WTC11 (cell line): ENCODE measurements around the gene EMX1. TPM values are rescaled to one million over a fixed set of nuclear protein-coding genes. Genes with fewer than 3 reads are reported as not detected.

Source experiments
- ATAC-seq: fragments of 200-7000 bp; cut with Tn5 transposase; 2 replicates; pipeline ENCODE4 v1.10.0; 2021; ENCODE audit warnings: mild to moderate bottlenecking, moderate library complexity
- CTCF ChIA-PET: fragments of 300-600 bp; sonication (Branson Sonifier 250); formaldehyde crosslinking; loops from one replicate; lab custom pipeline; 2021; ENCODE audit warnings: antibody characterized with exemption; lab: Charles Lee
- POLR2A ChIA-PET: fragments of 350-600 bp; sonication (Branson Sonifier 250); formaldehyde crosslinking; loops from one replicate; lab custom pipeline; 2021; ENCODE audit warnings: antibody characterized with exemption; lab: Charles Lee
- DNase-seq: peaks from one replicate; pipeline ENCODE4 v3.0.0; 2021; ENCODE audit warnings: low spot score
- H3K27ac Mint-ChIP-seq: 2 replicates; pipeline ENCODE4 v1.8.0; 2021; ENCODE audit warnings: mixed read lengths
- H3K27me3 Mint-ChIP-seq: 2 replicates; pipeline ENCODE4 v1.8.0; 2021; ENCODE audit warnings: low read depth, mild to moderate bottlenecking, moderate library complexity, mixed read lengths
- H3K36me3 Mint-ChIP-seq: 2 replicates; pipeline ENCODE4 v1.8.0; 2021; ENCODE audit warnings: mixed read lengths
- H3K4me1 Mint-ChIP-seq: 2 replicates; pipeline ENCODE4 v1.8.0; 2022; ENCODE audit warnings: mixed read lengths
- H3K4me3 Mint-ChIP-seq: 2 replicates; pipeline ENCODE4 v1.8.0; 2021; ENCODE audit warnings: mild to moderate bottlenecking, moderate library complexity, mixed read lengths
- H3K9me3 Mint-ChIP-seq: 2 replicates; pipeline ENCODE4 v1.8.0; 2021; ENCODE audit warnings: mixed read lengths
- ESRRA ChIP-seq: sonication (generic); formaldehyde crosslinking; IDR thresholded peaks from 2 replicates; pipeline ENCODE4 v1.8.1; 2022; ENCODE audit warnings: mild to moderate bottlenecking, missing genetic modification reagents, borderline replicate concordance
- GABPB1 ChIP-seq: sonication (generic); formaldehyde crosslinking; IDR thresholded peaks from 2 replicates; pipeline ENCODE4 v1.8.1; 2023; ENCODE audit warnings: mild to moderate bottlenecking, missing genetic modification reagents
- GRHL2 ChIP-seq: fragments of 250-450 bp; sonication (Bioruptor Pico); IDR thresholded peaks from 2 replicates; pipeline ENCODE4 v1.8.0; 2022; ENCODE audit warnings: mild to moderate bottlenecking, moderate library complexity; ENCODE audit not compliant: insufficient replicate concordance, severe bottlenecking
- MXD4 ChIP-seq: fragments of 250-450 bp; sonication (Bioruptor Pico); IDR thresholded peaks from 2 replicates; pipeline ENCODE4 v1.8.0; 2021; ENCODE audit warnings: mild to moderate bottlenecking, moderate library complexity, borderline replicate concordance
- NFE2L1 ChIP-seq: sonication (generic); formaldehyde crosslinking; IDR thresholded peaks from 2 replicates; pipeline ENCODE4 v1.8.1; 2023; ENCODE audit warnings: missing genetic modification reagents
- NFYB ChIP-seq: sonication (generic); formaldehyde crosslinking; conservative IDR thresholded peaks from 2 replicates; pipeline ENCODE4 v1.8.0; 2022; ENCODE audit warnings: low read depth, missing genetic modification reagents
- OVOL2 ChIP-seq: fragments of 250-450 bp; sonication (Bioruptor Pico); IDR thresholded peaks from 2 replicates; pipeline ENCODE4 v1.9.0; 2021; ENCODE audit warnings: mild to moderate bottlenecking, borderline replicate concordance
- SMAD3 ChIP-seq: sonication (generic); formaldehyde crosslinking; IDR thresholded peaks from 2 replicates; pipeline ENCODE4 v1.8.0; 2022; ENCODE audit warnings: missing genetic modification reagents, mild to moderate bottlenecking, borderline replicate concordance
- total RNA-seq: library from RNA; stranded (reverse); gene quantifications from 3 replicates; pipeline ENCODE4 v1.2.3, GENCODE V29; 2021
- TF ChIP-seq, protein P1 (sequence below): sonication (generic); formaldehyde crosslinking; IDR thresholded peaks from 2 replicates; pipeline ENCODE4 v1.8.1; 2023; ENCODE audit warnings: mild to moderate bottlenecking, moderate library complexity, missing genetic modification reagents
- TF ChIP-seq, protein P2 (sequence below): sonication (generic); formaldehyde crosslinking; IDR thresholded peaks from 2 replicates; pipeline ENCODE4 v1.8.1; 2023; ENCODE audit warnings: mild to moderate bottlenecking, missing genetic modification reagents

Gene EMX1
- total RNA-seq, 1 experiment from 2014 or later, result 3.8 TPM

DNA sequence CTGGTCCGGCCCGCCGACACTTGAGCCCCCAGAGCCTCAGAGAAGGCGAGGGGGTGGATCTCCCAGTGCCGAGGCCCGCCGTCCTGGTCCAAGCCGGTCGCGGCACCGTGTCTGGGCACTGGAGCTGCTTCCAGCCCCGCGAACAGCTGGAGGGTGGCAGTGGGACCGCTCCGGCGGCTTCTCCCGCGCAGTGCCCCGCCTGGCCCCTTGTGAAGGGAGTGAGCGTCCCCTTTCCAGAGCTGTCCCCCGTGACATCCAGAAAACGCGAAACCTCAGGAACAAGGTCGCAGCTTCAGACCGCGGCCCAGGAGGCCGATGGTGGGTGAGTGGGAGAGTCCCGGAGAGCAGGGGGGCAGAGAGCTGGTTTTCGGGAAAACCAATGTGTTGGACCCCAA is 579 bp upstream of the EMX1 start:
- H3K27ac Mint-ChIP-seq, result no peak overlapping the region
- ChIA-PET POLR2A (interaction anchor here (0.8 to 3.0 kb wide), 6 partner anchors 10 to 260 kb away, joined by 3 to 30 read pairs (median 4); no protein-coding TSS in a partner anchor), CTCF (interaction anchor here (1.0 to 7.4 kb wide), 12 partner anchors 9 to 260 kb away, joined by 3 to 165 read pairs (median 16); partner anchors contain the start of gene SPR)
- DNase-seq (peak; percentile 49), ATAC-seq (peak; percentile 0; the same call in 1 of the 2 replicates)
- no peaks in the 10 kb centered on the region for H3K9me3 Mint-ChIP-seq
- peak overlapping the region; percentile 84 for H3K4me3 Mint-ChIP-seq
- H3K4me1 Mint-ChIP-seq, result peaks cover 45% of the 10 kb centered on the region
- peaks cover 55% of the 10 kb centered on the region for H3K27me3 Mint-ChIP-seq
- H3K36me3 Mint-ChIP-seq, result no peaks in the 10 kb centered on the region
- TF ChIP-seq NFE2L1 (no peak), ESRRA (no peak), OVOL2 (CRISPR knock-in tag) (no peak), NFYB (CRISPR knock-in tag) (no peak), SMAD3 (no peak), MXD4 (CRISPR knock-in tag) (no peak)
- TF ChIP-seq, protein P1, sequence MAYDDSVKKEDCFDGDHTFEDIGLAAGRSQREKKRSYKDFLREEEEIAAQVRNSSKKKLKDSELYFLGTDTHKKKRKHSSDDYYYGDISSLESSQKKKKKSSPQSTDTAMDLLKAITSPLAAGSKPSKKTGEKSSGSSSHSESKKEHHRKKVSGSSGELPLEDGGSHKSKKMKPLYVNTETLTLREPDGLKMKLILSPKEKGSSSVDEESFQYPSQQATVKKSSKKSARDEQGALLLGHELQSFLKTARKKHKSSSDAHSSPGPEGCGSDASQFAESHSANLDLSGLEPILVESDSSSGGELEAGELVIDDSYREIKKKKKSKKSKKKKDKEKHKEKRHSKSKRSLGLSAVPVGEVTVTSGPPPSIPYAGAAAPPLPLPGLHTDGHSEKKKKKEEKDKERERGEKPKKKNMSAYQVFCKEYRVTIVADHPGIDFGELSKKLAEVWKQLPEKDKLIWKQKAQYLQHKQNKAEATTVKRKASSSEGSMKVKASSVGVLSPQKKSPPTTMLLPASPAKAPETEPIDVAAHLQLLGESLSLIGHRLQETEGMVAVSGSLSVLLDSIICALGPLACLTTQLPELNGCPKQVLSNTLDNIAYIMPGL (CRISPR knock-in tag), result 0 out of 2 replicates have a peak, but pooled peaks have one; percentile 20
- TF ChIP-seq, protein P2, sequence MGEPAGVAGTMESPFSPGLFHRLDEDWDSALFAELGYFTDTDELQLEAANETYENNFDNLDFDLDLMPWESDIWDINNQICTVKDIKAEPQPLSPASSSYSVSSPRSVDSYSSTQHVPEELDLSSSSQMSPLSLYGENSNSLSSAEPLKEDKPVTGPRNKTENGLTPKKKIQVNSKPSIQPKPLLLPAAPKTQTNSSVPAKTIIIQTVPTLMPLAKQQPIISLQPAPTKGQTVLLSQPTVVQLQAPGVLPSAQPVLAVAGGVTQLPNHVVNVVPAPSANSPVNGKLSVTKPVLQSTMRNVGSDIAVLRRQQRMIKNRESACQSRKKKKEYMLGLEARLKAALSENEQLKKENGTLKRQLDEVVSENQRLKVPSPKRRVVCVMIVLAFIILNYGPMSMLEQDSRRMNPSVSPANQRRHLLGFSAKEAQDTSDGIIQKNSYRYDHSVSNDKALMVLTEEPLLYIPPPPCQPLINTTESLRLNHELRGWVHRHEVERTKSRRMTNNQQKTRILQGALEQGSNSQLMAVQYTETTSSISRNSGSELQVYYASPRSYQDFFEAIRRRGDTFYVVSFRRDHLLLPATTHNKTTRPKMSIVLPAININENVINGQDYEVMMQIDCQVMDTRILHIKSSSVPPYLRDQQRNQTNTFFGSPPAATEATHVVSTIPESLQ (CRISPR knock-in tag), result no peak

DNA sequence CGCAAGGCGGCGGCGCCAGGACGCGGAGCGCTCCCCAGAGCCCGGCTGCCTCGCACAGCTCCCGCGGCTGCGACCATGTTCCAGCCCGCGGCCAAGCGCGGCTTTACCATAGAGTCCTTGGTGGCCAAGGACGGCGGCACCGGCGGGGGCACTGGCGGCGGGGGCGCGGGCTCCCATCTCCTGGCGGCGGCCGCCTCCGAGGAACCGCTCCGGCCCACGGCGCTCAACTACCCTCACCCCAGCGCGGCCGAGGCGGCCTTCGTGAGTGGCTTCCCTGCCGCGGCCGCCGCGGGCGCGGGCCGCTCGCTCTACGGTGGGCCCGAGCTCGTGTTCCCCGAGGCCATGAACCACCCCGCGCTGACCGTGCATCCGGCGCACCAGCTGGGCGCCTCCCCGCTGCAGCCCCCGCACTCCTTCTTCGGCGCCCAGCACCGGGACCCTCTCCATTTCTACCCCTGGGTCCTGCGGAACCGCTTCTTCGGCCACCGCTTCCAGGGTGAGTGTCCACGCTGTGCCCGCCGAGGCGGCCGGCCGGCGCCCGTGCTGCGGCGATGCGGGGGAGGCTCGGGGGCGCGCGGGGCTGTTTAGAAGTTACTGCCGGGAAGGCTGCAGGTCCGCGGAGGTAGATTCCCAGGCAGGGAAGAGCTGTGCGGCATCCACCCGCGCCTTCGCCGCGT is 696 bp downstream of the EMX1 start:
- Mint-ChIP-seq H3K27me3 (peaks cover 42% of the 10 kb centered on the region), H3K4me3 (peak overlapping the region; percentile 78)
- POLR2A ChIA-PET, result interaction anchor here (1.2 to 3.0 kb wide), 6 partner anchors 9 to 259 kb away, joined by 3 to 30 read pairs (median 4); no protein-coding TSS in a partner anchor

DNA sequence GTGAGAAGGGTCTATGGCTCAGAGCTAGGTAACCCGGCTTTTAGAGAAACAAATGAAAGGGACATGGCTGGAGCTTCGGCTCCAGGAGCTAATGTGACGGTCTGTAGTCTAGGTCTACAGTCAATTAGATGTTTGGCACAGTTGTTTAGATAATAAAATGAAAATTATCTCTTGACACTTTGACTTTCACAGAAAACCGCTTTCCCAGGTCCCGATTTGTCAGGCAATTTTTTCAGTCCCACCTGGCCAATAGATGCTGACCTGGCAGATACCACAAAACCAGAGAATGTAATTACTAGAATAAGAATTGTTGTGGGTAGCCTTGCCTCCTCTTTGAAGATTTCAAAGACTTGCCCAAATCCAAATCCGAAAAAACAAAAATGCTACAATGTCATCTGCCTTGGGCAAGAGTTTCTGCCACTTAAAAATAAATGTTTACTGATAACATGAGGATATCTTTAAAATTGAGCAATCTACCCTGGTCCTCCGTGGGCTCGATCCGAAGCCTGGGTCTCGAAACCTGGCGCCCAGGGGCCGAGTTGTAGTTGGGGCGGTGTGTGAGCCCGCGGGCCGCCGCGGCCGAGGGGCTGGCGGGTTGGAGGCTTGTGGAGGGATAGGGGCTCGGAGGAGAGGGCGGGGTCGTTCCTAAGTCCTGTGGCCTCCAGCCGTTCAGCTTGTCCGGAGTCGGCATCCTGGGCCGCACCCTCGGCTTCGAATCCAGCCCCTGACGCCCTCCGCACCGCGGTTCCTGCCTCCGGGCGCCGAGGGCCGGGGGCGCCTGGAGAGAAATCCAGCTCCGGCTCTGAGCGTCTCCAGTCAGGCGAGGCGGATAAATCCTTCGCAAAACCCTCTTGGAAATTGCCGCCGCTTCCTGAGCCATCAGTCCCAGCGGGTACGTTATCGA is 2.3 kb downstream of the EMX1 start:
- Mint-ChIP-seq H3K27ac (no peak overlapping the region), H3K4me3 (peak overlapping the region; percentile 78), H3K9me3 (no peaks in the 10 kb centered on the region), H3K27me3 (peaks cover 26% of the 10 kb centered on the region), H3K36me3 (peaks cover 6% of the 10 kb centered on the region), H3K4me1 (peaks cover 38% of the 10 kb centered on the region)
- ATAC-seq (no peak), DNase-seq (peak; percentile 53)
- no peak for TF ChIP-seq NFE2L1
- TF ChIP-seq, protein P1 (CRISPR knock-in tag), result peak; percentile 16; the same call in 1 of the 2 replicates
- ChIA-PET CTCF (interaction anchor here (0.8 to 7.4 kb wide), 7 partner anchors 15 to 257 kb away, joined by 3 to 165 read pairs (median 5); partner anchors contain the start of gene SPR), POLR2A (interaction anchor here (0.6 to 1.3 kb wide), 3 partner anchors 24 to 32 kb away, joined by 3 to 4 read pairs (median 3); partner anchors contain the start of gene SPR)

More for the DNA sequence above, 696 bp downstream of the EMX1 start:
- TF ChIP-seq GABPB1 (CRISPR knock-in tag), result 0 out of 2 replicates have a peak, but pooled peaks have one; percentile 24
- no peak for TF ChIP-seq GRHL2 (CRISPR knock-in tag)
- TF ChIP-seq, all 79 proteins: peak for 1
- Mint-ChIP-seq H3K4me1 (peaks cover 45% of the 10 kb centered on the region), H3K9me3 (no peaks in the 10 kb centered on the region), H3K27ac (no peak overlapping the region), H3K36me3 (peaks cover 6% of the 10 kb centered on the region)
- ATAC-seq (peak; percentile 5), DNase-seq (peak; percentile 58)
- CTCF ChIA-PET, result interaction anchor here (0.8 to 7.4 kb wide), 15 partner anchors 8 to 259 kb away, joined by 3 to 165 read pairs (median 13); partner anchors contain the start of gene SPR
